Skeletal muscle satellite cell (primary cell): ENCODE data around the gene FNDC1.
A peak's percentile ranks its signal among the peaks of the same experiment; 100 is the strongest.

Experiments
- H3K27me3 ChIP-seq: 2 replicates; pipeline ENCODE4 v1.7.0; 2013; ENCODE audit warnings: low read length; ENCODE audit not compliant: control insufficient read depth, insufficient read depth
- H3K36me3 ChIP-seq: 2 replicates; pipeline ENCODE4 v1.7.0; 2013; ENCODE audit warnings: mild to moderate bottlenecking, control low read depth, low read length; ENCODE audit not compliant: insufficient read depth
- H3K4me1 ChIP-seq: 2 replicates; pipeline ENCODE4 v1.7.0; 2013; ENCODE audit warnings: low read length; ENCODE audit not compliant: control insufficient read depth, insufficient read depth
- H3K4me2 ChIP-seq: 2 replicates; pipeline ENCODE4 v1.7.0; 2013; ENCODE audit warnings: mild to moderate bottlenecking, low read length
- H3K4me3 ChIP-seq: 2 replicates; pipeline ENCODE4 v1.7.0; 2013; ENCODE audit warnings: low read length
- H3K9ac ChIP-seq: 2 replicates; pipeline ENCODE4 v1.7.0; 2013; ENCODE audit warnings: mild to moderate bottlenecking, low read depth, low read length, moderate library complexity
- H3K9me3 ChIP-seq: replicated peaks from 2 replicates; pipeline ENCODE4 v1.7.0; 2013; ENCODE audit warnings: mild to moderate bottlenecking, control low read depth, low read length

FNDC1 gene

GRCh38 chr6:159238920-159239558, 69.8 kb downstream of the FNDC1 start:
- H3K4me3 ChIP-seq, result no peak overlapping the region
- no peaks in the 10 kb centered on the region for H3K36me3 ChIP-seq

GRCh38 chr6:159249128-159249527, 79.9 kb downstream of the FNDC1 start:
- H3K27me3 ChIP-seq, result peaks cover 3% of the 10 kb centered on the region
- H3K4me1 ChIP-seq, result no peaks in the 10 kb centered on the region
- H3K9me3 ChIP-seq, result no peaks in the 10 kb centered on the region
- H3K4me3 ChIP-seq, result no peak overlapping the region
- no peak overlapping the region for H3K9ac ChIP-seq
- H3K36me3 ChIP-seq, result no peaks in the 10 kb centered on the region
- no peak overlapping the region for H3K4me2 ChIP-seq

More at GRCh38 chr6:159238920-159239558, 69.8 kb downstream of the FNDC1 start:
- Histone ChIP-seq H3K9ac (no peak overlapping the region), H3K9me3 (no peaks in the 10 kb centered on the region), H3K4me2 (no peak overlapping the region), H3K4me1 (no peaks in the 10 kb centered on the region), H3K27me3 (peaks cover 19% of the 10 kb centered on the region)

GRCh38 chr6:159249752-159250151, 80.6 kb downstream of the FNDC1 start:
- peaks cover 3% of the 10 kb centered on the region for H3K27me3 ChIP-seq
- no peak overlapping the region for H3K4me2 ChIP-seq
- no peaks in the 10 kb centered on the region for H3K4me1 ChIP-seq
- H3K36me3 ChIP-seq, result no peaks in the 10 kb centered on the region
- no peak overlapping the region for H3K4me3 ChIP-seq
- H3K9ac ChIP-seq, result no peak overlapping the region
- no peaks in the 10 kb centered on the region for H3K9me3 ChIP-seq

- Histone ChIP-seq H3K36me3 (no peaks in the 10 kb centered on the region), H3K4me1 (no peaks in the 10 kb centered on the region), H3K27me3 (peaks cover 3% of the 10 kb centered on the region), H3K4me2 (no peak overlapping the region), H3K9ac (no peak overlapping the region), H3K9me3 (no peaks in the 10 kb centered on the region), H3K4me3 (no peak overlapping the region)
Measured at GRCh38 chr6:159250633-159251032, 81.4 kb downstream of the FNDC1 start.

GRCh38 chr6:159252955-159253508, 83.8 kb downstream of the FNDC1 start:
- H3K9me3 ChIP-seq, result no peaks in the 10 kb centered on the region
- no peaks in the 10 kb centered on the region for H3K36me3 ChIP-seq
- no peaks in the 10 kb centered on the region for H3K4me1 ChIP-seq
- no peak overlapping the region for H3K9ac ChIP-seq
- H3K4me2 ChIP-seq, result peak overlapping the region; percentile 78
- peak overlapping the region; percentile 56 for H3K4me3 ChIP-seq
- no peaks in the 10 kb centered on the region for H3K27me3 ChIP-seq

- no peak overlapping the region for H3K9ac ChIP-seq
- H3K27me3 ChIP-seq, result no peaks in the 10 kb centered on the region
- H3K4me3 ChIP-seq, result no peak overlapping the region
- no peaks in the 10 kb centered on the region for H3K9me3 ChIP-seq
- H3K36me3 ChIP-seq, result no peaks in the 10 kb centered on the region
- H3K4me1 ChIP-seq, result no peaks in the 10 kb centered on the region
- H3K4me2 ChIP-seq, result no peak overlapping the region
Measured at GRCh38 chr6:159254186-159254585, 85.0 kb downstream of the FNDC1 start.

GRCh38 chr6:159255434-159255951, 86.3 kb downstream of the FNDC1 start:
- Histone ChIP-seq H3K9ac (no peak overlapping the region), H3K4me3 (no peak overlapping the region), H3K4me2 (no peak overlapping the region), H3K4me1 (no peaks in the 10 kb centered on the region), H3K36me3 (no peaks in the 10 kb centered on the region), H3K9me3 (no peaks in the 10 kb centered on the region), H3K27me3 (no peaks in the 10 kb centered on the region)

GRCh38 chr6:159256128-159256527, 86.9 kb downstream of the FNDC1 start:
- Histone ChIP-seq H3K4me2 (no peak overlapping the region), H3K4me3 (no peak overlapping the region), H3K4me1 (no peaks in the 10 kb centered on the region), H3K9me3 (no peaks in the 10 kb centered on the region), H3K27me3 (no peaks in the 10 kb centered on the region), H3K36me3 (no peaks in the 10 kb centered on the region), H3K9ac (no peak overlapping the region)

GRCh38 chr6:159257846-159258245, 88.6 kb downstream of the FNDC1 start:
- H3K27me3 ChIP-seq, result no peaks in the 10 kb centered on the region
- H3K4me2 ChIP-seq, result no peak overlapping the region
- H3K36me3 ChIP-seq, result no peaks in the 10 kb centered on the region
- H3K4me1 ChIP-seq, result no peaks in the 10 kb centered on the region
- no peak overlapping the region for H3K4me3 ChIP-seq
- H3K9ac ChIP-seq, result no peak overlapping the region
- H3K9me3 ChIP-seq, result no peaks in the 10 kb centered on the region

- no peaks in the 10 kb centered on the region for H3K36me3 ChIP-seq
- no peaks in the 10 kb centered on the region for H3K4me1 ChIP-seq
- no peaks in the 10 kb centered on the region for H3K9me3 ChIP-seq
- no peak overlapping the region for H3K4me3 ChIP-seq
- H3K27me3 ChIP-seq, result no peaks in the 10 kb centered on the region
- no peak overlapping the region for H3K4me2 ChIP-seq
- H3K9ac ChIP-seq, result no peak overlapping the region
Measured at GRCh38 chr6:159259441-159260125, 90.4 kb downstream of the FNDC1 start.

GRCh38 chr6:159260208-159260607, 91.0 kb downstream of the FNDC1 start:
- Histone ChIP-seq H3K4me1 (no peaks in the 10 kb centered on the region), H3K27me3 (no peaks in the 10 kb centered on the region), H3K4me2 (no peak overlapping the region), H3K9me3 (no peaks in the 10 kb centered on the region), H3K36me3 (no peaks in the 10 kb centered on the region), H3K4me3 (no peak overlapping the region), H3K9ac (no peak overlapping the region)
